ENCODE results near the gene LMAN1L.

LMAN1L gene

DNA sequence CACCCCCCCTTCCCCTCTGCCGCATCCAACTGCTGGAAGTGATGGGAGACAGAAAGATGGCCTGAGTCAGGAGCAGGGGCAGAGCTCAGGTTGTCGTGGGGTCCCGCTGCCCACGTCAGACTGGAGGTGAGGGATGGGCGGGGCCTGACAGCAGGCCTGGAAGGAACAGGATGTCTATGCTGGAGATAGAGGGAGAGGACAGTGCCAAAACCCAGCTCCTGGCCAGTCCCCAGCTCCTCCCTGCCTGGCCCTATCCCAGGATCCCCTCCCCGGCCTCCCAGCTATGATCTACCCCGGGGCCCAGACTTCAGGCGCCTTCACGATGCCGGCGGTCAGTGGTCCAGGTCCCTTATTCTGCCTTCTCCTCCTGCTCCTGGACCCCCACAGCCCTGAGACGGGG, at the start of gene LMAN1L:
Gene LMAN1L, plus strand, starts transcription at position 303 of the 400 bp plus-strand sequence. Its CDS starts 20 bp downstream, at position 323.
- Mint-ChIP-seq H3K4me1 (peaks cover 17% of the 10 kb centered on the region), H3K27me3 (no peaks in the 10 kb centered on the region), H3K36me3 (no peaks in the 10 kb centered on the region), H3K4me3 (no peak within 1 kb of the TSS), H3K27ac (peak within 1 kb of the TSS; percentile 52), H3K9me3 (no peaks in the 10 kb centered on the region)

- no peak overlapping the region for H3K4me3 Mint-ChIP-seq
- no peaks in the 10 kb centered on the region for H3K9me3 Mint-ChIP-seq
- H3K27ac Mint-ChIP-seq, result no peak overlapping the region
Observed at GRCh38 chr15:74763416-74763815, 49.2 kb upstream of the LMAN1L start.

GRCh38 chr15:74767167-74768098, 45.2 kb upstream of the LMAN1L start:
- Mint-ChIP-seq H3K9me3 (no peaks in the 10 kb centered on the region), H3K27me3 (no peaks in the 10 kb centered on the region), H3K4me3 (no peak overlapping the region), H3K4me1 (peaks cover 15% of the 10 kb centered on the region), H3K27ac (no peak overlapping the region), H3K36me3 (no peaks in the 10 kb centered on the region)

More at GRCh38 chr15:74763416-74763815, 49.2 kb upstream of the LMAN1L start:
- H3K27me3 Mint-ChIP-seq, result no peaks in the 10 kb centered on the region
- H3K36me3 Mint-ChIP-seq, result no peaks in the 10 kb centered on the region
- H3K4me1 Mint-ChIP-seq, result no peaks in the 10 kb centered on the region

GRCh38 chr15:74768099-74768770, 44.4 kb upstream of the LMAN1L start:
- Mint-ChIP-seq H3K36me3 (no peaks in the 10 kb centered on the region), H3K4me1 (peaks cover 15% of the 10 kb centered on the region), H3K27me3 (no peaks in the 10 kb centered on the region), H3K9me3 (no peaks in the 10 kb centered on the region), H3K4me3 (no peak overlapping the region), H3K27ac (no peak overlapping the region)

- H3K4me3 Mint-ChIP-seq, result no peak overlapping the region
- no peaks in the 10 kb centered on the region for H3K36me3 Mint-ChIP-seq
Observed at GRCh38 chr15:74768771-74769342, 43.8 kb upstream of the LMAN1L start.

DNA sequence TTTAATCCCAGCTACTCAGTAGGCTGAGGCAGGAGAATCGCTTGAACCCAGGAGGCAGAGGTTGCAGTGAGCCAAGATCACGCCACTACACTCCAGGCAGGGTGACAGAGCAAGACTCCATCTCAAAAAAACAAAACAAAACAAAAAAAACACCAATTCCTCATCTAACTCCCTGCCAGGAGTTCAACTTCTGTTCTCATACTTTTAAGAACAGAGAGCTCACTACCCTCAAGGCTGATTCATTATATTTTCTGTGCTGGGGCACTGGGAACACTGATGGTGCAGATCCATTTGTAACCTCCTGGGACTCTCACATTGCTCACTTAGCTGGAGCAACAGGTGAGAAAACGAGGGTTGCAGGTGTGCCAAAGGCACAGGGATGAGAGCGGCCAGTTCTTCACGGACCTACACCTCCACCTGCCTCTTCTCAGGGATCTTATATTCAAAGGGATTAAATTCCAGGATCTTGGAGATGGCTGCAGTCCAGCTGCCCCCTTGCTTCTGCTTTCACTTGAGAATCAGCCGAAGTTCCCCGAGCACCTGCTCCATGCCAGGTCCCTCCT, 43.1 kb upstream of the LMAN1L start:
- H3K27me3 Mint-ChIP-seq, result no peaks in the 10 kb centered on the region
- H3K36me3 Mint-ChIP-seq, result no peaks in the 10 kb centered on the region
- H3K4me1 Mint-ChIP-seq, result peaks cover 27% of the 10 kb centered on the region
- H3K9me3 Mint-ChIP-seq, result no peaks in the 10 kb centered on the region
- H3K4me3 Mint-ChIP-seq, result no peak overlapping the region
- H3K27ac Mint-ChIP-seq, result no peak overlapping the region

More at GRCh38 chr15:74768771-74769342, 43.8 kb upstream of the LMAN1L start:
- H3K27me3 Mint-ChIP-seq, result no peaks in the 10 kb centered on the region
- H3K4me1 Mint-ChIP-seq, result peaks cover 20% of the 10 kb centered on the region
- peak overlapping the region; percentile 20 for H3K27ac Mint-ChIP-seq
- H3K9me3 Mint-ChIP-seq, result no peaks in the 10 kb centered on the region

DNA sequence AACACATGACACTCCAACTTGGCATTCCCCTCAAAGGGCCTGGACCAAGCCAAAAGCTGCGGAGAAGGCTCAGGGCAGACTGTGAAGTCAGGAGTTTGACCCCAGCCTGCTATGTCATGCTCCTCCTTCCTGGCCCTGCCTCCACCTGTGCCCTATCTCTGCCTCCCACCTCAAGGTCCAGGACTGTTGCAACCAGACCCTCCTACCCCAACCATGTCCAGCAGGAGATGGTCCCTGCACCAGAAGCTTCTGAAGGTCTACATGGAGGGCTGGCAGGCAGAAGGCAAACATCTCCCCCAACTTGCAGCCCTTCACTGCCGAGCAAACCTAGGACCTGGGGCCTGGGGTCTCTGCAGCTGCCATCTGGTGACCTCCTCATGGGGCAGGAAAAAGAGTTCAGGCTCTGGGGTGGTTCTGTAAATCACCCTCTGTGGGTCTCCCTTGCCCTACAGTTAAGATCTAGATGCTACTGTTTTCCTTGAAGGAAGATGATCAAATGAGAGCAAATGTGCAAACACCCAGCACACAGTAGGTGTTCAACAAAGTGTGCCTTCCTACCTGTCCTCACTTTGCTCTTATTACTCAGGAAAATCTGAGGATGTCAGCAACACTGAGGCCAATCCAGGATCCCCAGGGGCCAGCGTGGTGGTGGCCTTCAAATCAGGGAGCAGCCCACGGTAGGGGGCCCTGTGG, 42.3 kb upstream of the LMAN1L start:
- Mint-ChIP-seq H3K4me1 (peaks cover 32% of the 10 kb centered on the region), H3K4me3 (no peak overlapping the region), H3K27ac (no peak overlapping the region), H3K36me3 (no peaks in the 10 kb centered on the region), H3K27me3 (no peaks in the 10 kb centered on the region), H3K9me3 (no peaks in the 10 kb centered on the region)

DNA sequence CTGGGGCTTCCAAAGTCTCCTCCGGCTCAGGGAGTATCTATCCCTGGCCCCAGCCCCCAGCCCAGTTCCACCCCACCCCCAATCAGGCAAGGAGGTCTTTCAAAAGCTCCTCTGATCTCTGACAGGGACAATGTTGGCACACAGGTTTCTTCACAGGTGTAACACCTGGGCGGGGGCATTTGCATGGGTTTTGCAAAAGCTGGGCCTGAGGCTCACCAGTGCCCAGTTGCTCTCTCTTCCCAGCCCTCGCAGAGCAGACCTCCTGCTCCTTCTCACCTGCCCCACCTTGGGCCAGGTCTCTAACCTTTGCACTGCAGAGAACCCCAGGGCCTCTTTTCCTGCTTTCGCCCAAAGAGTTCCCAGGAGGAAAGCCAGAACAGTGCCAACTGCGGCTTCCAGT, 39.3 kb upstream of the LMAN1L start:
- Mint-ChIP-seq H3K4me3 (no peak overlapping the region), H3K27ac (no peak overlapping the region), H3K36me3 (no peaks in the 10 kb centered on the region)

GRCh38 chr15:74773731-74774252, 38.8 kb upstream of the LMAN1L start:
- Mint-ChIP-seq H3K4me3 (no peak overlapping the region), H3K27me3 (no peaks in the 10 kb centered on the region), H3K27ac (no peak overlapping the region), H3K9me3 (no peaks in the 10 kb centered on the region), H3K4me1 (peaks cover 62% of the 10 kb centered on the region), H3K36me3 (no peaks in the 10 kb centered on the region)

More for the DNA sequence above, 39.3 kb upstream of the LMAN1L start:
- no peaks in the 10 kb centered on the region for H3K27me3 Mint-ChIP-seq
- H3K4me1 Mint-ChIP-seq, result peaks cover 60% of the 10 kb centered on the region
- H3K9me3 Mint-ChIP-seq, result no peaks in the 10 kb centered on the region

DNA sequence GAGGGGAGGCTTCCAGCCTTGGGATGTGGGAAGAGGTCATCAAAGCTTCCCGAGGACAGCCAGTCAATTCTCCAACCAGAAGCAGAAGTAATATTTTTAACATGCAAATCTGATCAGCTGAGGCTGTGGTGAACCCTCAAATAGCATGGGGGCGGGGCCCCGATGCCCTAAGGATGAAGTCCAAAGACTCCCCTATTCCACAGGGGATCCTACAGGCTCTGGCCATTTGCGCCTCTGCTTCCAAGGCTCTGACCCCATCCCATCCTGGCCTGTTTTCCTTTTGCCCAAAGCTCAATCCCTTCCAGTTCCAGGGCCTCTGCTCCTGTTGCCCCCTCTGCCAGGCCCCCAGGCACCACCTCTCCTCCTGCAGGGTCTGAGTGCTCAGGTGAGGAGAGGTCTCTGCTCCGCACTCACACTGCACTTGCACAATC, 37.5 kb upstream of the LMAN1L start:
- peaks cover 73% of the 10 kb centered on the region for H3K4me1 Mint-ChIP-seq
- H3K36me3 Mint-ChIP-seq, result no peaks in the 10 kb centered on the region
- no peaks in the 10 kb centered on the region for H3K27me3 Mint-ChIP-seq
- no peak overlapping the region for H3K4me3 Mint-ChIP-seq
- H3K27ac Mint-ChIP-seq, result peak overlapping the region; percentile 83
- no peaks in the 10 kb centered on the region for H3K9me3 Mint-ChIP-seq

DNA sequence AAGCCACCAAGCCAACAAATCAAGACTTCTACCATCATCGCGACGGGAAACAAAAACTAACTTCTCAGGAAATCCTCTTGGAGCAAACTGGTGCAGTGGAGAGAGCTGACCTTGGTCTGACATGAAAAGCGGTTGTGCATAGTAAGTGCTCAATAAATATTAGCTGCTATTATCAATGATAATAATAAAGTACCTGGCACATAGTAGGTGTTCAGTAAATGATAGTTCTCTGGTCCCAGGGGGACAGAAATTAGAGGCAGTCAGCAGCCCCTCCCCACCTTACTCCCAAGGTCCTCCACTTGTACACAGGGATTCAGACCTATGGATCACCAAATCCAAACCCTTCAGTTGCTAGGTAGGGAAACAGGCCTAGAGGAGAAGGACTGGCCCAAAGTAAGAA, 36.7 kb upstream of the LMAN1L start:
- Mint-ChIP-seq H3K4me3 (no peak overlapping the region), H3K4me1 (peaks cover 80% of the 10 kb centered on the region), H3K27me3 (no peaks in the 10 kb centered on the region)

GRCh38 chr15:74776821-74777768, 35.5 kb upstream of the LMAN1L start:
- peak overlapping the region; percentile 97 for H3K27ac Mint-ChIP-seq
- peak overlapping the region; percentile 74 for H3K4me3 Mint-ChIP-seq
- H3K36me3 Mint-ChIP-seq, result no peaks in the 10 kb centered on the region
- H3K4me1 Mint-ChIP-seq, result peaks cover 78% of the 10 kb centered on the region
- no peaks in the 10 kb centered on the region for H3K9me3 Mint-ChIP-seq
- H3K27me3 Mint-ChIP-seq, result no peaks in the 10 kb centered on the region

More for the DNA sequence above, 36.7 kb upstream of the LMAN1L start:
- H3K27ac Mint-ChIP-seq, result peak overlapping the region; percentile 97
- H3K9me3 Mint-ChIP-seq, result no peaks in the 10 kb centered on the region
- no peaks in the 10 kb centered on the region for H3K36me3 Mint-ChIP-seq

DNA sequence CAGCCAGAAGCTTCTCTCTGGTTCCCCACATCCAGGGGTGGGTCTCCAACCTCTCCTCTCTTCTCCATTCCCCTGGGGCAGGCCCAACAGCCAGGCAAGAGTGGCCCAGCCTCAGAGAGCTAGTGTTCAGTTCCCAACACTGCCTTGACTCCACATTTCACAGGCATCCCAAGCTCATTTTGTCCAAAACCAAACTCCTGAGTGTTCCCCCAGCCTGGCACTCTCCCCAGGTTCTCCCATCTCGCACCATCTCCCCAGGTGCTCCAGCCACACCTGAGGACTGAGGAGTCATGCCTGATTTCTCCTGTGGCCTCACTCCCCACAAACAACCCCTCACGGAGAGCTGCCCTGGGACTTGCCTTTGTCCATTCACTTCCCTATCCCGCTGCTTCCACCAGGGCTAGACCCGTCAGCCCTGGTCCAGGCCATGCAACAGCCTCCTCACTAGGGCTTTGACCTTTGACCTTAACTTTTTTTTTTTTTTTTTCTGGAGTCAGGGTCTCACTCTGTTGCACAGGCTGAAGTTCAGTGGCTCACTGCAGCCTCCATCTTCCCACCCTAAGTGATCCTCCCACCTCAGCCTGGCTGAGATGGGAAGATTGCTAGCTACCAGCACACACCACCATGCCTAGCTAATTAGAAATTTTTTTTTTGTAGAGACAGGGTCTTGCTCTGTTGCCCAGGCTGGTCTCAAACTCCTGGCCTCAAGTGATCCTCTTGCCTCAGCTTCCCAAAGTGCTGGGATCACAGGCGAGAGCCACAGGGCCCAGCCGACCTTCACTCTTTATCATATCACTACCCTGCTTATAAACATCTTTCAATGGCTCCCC, 34.7 kb upstream of the LMAN1L start:
- Mint-ChIP-seq H3K27me3 (no peaks in the 10 kb centered on the region), H3K27ac (peak overlapping the region; percentile 97), H3K36me3 (no peaks in the 10 kb centered on the region), H3K4me3 (peak overlapping the region; percentile 74), H3K4me1 (peaks cover 78% of the 10 kb centered on the region), H3K9me3 (no peaks in the 10 kb centered on the region)
